SK-N-DZ (cell line): ENCODE results near the gene DEFB127. TPM values are rescaled to one million over a fixed set of nuclear protein-coding genes. Genes with fewer than 3 reads are reported as not detected.
"Not testable (repeated sequence)": the region's sequence is repeated elsewhere in the genome, so short reads cannot be mapped to it uniquely, and the experiment has no call there.

Experiments
- DNase-seq: peaks from one replicate; pipeline ENCODE4 v3.0.0-alpha.2; 2015; ENCODE audit warnings: low spot score
- polyA plus RNA-seq, 2 experiments: library from polyadenylated mRNA; depleted of rRNA; stranded (reverse); fragments of >200 nt; gene quantifications; 2 replicates each; pipeline ENCODE4 v1.2.3, GENCODE V29; 2014

Gene DEFB127, protein sequence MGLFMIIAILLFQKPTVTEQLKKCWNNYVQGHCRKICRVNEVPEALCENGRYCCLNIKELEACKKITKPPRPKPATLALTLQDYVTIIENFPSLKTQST
- not detected in 2 replicates for polyA plus RNA-seq (2014; cell fraction: cytosol; rRNA removed)
- not detected in 2 replicates for polyA plus RNA-seq (2014; cell fraction: nucleus; rRNA removed)

DNA sequence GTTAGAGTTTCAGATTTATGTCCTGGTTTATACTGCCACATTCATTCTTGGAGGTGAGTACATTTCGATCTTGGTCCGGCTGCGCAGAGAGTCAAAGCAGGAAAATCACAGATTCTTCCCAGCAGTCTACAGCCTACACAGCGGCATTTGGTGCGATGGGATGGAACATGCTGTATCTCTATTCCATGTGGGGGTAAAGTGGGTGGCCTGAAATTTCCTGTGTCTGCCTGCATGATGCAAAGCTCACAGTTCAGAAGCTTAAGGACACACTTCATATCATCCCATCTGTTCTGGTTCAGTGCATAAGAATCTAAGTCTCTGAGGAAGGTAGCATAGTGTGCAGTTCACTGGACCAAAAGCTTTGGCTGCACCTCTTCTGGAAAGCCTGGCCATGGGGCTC lies at the start of gene DEFB127:
DEFB127 (plus strand) TSS at position 301 of the 400 bp plus-strand sequence; CDS start at position 392, 91 bp downstream.
- DNase-seq = no peak

DNA sequence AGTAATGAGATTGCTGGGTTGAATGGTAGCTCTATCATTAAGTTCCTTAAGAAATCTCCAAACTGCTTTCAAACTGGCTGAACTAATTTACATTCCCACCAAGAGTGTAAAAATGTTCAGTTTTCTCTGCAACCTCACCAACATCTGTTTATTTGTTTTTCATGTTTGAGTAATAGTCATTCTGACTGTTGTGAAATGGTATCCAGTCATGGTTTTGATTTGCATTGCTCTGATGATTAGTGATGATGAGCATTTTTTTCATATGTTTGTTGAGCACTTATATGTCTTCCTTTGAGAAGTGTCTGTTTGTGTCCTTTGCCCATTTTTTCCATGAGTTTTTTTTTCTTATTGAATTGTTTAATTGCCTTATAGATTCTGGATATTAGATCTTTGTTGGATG lies 44.9 kb upstream of the DEFB127 start:
- DNase-seq = no peak

DNA sequence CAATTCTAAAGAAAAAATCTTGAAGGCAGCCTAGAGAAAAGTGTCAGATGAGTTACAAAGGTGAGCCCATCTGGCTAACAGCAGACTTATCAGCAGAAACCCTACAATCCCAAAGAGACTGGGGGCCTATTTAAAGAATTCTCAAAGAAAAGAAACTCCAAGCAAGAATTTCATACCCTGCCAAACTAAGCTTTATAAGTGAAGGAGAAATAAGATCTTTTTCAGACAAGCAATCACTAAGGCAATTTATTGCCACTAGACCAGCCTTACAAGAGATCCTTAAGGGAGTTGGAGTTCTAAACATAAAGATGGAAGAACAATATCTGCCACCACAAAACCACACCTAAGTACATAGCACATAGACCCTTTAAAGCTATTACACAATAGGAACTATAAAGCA lies 39.7 kb upstream of the DEFB127 start:
- DNase-seq = no peak

DNA sequence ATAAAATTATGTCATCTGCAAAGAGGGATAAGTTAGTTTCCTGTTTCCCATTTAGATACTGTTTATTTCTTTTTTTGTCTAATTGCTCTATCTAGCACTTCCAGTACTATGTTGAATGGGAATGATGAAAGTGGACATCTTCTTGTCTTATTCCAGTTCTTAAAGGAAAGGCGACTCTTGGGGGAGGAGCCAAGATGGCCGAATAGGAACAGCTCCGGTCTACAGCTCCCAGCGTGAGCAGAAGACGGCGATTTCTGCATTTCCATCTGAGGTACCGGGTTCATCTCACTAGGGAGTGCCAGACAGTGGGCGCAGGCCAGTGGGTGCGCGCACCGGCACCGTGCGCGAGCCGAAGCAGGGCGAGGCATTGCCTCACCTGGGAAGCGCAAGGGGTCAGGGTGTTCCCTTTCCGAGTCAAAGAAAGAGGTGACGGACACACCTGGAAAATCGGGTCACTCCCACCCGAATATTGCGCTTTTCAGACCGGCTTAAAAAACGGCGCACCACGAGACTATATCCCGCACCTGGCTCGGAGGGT lies 27.4 kb upstream of the DEFB127 start:
- DNase-seq = peak; percentile 17

DNA sequence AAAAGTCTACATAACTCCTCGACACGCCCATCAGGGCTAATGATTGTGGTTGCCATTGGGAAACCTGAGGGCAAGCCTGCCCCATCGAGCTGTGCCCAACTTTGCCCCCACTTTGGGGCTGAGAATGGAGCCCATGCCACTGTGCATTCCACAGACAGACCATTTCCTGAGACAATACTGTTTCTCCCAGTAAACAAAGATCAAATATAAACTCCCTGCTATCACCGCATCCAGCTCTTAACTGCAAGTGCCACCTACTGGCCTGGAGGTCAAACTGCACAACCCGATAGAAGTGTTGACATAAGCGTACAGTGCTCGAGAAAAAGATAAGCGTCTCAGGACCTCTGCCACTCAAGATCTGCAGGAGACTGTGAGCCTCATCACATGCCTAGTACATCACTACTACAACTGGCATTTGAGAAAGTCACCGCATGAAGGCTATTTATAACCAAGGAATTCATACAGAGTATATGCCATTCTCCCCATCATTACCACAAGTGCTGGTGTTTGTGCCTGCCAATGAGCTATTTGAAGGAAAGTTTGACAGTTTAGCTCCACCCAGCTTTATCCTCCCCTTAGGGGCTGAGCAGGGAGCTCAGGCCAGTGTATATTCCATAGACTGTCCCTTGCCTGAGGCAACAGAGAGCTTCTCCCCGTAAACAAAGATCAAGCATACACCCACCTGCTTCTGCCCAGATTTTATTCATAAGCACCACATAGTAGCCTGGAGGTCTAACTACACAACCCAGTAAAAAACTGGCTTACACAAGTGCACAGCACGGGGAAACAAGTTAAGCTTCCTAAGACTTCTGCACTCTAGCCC lies 19.4 kb upstream of the DEFB127 start:
- DNase-seq = peak; percentile 47

DNA sequence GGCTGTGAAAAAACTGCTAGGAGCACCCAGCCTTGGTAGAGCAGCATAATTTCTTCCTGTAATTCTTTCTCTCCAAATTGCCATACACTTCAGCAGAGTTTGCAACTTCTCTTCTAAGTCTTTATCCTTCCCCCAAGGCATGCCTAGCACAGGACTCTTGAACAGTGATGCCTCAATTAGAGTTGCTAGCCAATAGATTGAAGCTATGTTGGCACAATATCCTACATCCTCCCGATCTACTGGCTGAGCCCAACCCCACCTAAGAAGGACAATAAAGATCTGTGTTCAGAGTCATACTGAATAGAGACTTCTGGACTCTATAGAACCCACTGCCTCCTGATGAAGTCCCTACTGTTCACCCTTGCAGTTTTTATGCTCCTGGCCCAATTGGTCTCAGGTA lies 15.0 kb upstream of the DEFB127 start, which contains the start of gene DEFB126:
DEFB126 (plus strand) TSS at position 301 of the 400 bp plus-strand sequence; CDS start at position 340, 39 bp downstream.
- DNase-seq = no peak

DNA sequence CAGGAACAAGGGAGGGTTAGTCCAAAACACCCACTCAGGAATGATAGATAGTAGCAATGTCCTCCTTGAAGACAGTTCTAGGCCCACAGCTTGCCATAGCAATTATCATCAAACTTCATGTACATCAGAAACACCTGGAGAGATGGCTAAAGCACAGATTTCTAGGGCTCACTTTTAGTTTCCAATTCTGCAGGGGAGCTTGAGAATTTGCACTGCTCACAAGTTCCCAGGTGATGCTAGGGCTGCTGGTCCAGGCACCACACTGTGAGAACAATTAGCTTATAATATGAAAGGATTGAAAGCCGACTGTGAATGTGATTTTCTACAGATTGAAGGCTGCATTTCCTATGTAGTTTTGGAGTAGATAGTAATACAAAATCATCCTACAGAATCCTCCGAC lies 11.4 kb upstream of the DEFB127 start:
- no peak for DNase-seq

DNA sequence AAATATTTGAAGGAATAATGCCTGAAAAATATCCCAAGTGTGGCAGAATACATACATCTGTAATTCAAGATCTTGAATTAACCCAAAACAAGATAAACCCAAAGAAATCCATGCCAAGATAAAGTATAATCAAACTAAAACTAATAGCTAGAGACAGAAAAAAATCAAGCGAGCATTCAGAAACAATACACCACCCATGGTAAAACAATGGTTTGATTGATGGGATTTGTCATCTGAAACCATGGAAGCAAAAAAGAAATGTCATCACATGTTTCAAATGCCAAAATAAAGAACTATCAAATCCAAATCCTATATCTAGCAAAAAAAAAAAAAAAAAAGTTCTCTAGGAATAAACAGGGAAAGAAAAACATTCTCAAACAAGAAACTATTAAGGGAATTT lies 5.1 kb upstream of the DEFB127 start:
- no peak for DNase-seq

DNA sequence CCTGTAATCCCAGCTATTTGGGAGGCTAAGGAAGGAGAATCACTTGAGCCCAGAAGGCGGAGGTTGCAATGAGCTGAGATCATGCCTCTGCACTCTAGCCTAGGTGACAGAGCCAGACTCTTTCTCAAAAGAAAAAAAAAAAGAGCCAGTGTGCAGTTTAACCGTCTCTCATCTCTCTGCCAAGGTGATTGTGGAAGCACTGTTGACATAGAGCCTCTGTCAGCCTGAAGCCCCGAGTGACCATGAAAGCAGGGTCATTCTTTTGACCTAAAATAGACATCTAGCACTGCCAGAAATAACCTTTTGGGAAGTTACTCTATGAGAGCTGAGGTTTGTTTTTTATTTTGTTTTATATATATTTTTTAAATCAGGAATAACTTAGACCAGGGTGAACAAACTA lies 7.4 kb downstream of the DEFB127 start:
- no peak for DNase-seq

DNA sequence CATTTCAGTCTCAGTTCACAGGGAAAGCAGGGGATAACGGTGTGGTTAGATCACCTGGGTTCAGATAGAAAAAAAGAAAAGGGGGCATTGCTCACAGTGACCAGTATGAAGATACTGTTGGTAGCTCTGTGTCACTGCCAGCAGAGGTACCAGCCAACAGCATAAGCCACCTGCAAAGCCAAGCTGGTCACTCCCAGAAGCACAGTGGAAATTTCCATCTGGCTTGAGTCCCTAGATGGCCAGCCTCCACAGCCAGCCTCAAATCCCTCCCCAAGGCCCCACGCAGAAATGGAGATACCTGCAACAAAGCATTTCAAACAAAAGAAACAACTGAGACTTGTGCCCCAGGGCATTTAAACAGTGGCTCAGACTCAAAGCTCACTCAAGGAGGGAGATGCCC lies 11.6 kb downstream of the DEFB127 start:
- DNase-seq = no peak

DNA sequence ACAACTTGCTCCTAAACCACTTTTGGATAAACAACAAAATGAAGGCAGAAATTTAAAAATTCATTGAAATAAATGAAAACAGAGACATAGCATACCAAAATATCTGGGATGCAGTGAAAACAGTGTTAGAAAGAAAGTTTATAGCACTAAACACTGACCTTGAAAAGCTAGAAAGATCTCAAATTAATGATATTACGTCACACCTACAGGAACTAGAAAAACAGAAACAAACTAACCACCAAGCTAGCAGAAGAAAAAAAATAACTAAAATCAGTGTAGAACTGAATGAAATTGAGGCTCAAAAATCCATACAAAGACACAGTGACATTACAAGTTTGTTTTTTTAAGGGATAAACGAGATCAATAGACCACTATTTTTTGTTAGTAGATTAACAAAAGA lies 27.0 kb downstream of the DEFB127 start:
- no peak for DNase-seq

DNA sequence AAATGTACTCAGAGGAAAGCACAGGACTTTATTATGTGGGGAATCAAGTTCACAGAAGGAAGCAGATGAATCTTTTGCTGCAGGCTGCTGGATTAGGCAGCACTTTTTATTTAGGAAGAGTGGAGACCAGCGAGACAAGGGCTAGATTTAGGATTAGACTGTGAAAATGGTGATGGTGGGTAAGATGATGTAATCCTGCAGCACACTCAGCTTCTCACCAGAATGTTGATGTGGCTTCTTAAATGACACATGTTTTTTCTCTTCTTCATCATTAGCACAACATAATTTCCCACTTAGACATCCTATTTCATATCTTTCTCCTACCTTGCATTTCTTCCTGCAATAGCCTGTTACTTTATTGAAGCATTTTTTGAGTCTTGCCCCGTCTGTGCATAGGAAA lies 30.5 kb downstream of the DEFB127 start:
- no peak for DNase-seq

DNA sequence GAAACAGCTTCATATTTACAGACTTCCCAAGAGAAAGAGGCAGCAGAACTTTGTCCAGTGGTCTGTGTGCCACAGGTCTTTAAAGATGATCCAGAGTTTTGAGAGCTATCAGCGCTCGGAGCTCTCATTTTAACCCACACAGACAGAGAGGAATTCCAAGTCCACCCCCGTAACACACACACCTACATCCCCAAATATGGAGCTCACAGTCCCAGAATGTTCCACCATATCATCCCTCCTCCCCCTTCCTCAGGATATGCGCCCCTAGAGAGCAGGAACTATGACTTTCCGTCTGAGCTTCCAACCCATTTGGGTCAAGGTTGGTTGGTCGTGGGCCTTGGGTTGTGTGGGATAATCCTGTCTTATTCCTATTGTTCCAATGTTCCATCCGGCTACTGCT lies 32.4 kb downstream of the DEFB127 start, which contains the start of gene DEFB128:
DEFB128 (minus strand) TSS at position 101 of the 400 bp plus-strand sequence; CDS start at position 13, 88 bp downstream.
- DNase-seq = no peak

DNA sequence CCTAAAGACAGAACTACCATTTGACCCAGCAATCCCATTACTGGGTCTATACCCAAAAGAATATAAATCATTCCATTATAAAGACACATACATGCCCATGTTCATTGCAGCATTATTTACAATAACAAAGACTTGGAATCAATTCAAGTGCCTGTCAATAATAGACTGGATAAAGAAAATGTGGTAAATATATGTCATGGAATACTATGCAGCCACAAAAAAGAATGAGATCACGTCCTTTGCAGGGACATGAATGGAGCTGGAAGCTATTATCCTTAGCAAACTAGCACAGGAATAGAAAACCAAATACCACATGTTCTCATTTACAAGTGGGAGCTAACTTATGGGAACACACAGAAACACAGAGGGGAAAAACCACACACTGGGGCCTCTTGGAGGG lies 41.0 kb downstream of the DEFB127 start:
- no peak for DNase-seq

DNA sequence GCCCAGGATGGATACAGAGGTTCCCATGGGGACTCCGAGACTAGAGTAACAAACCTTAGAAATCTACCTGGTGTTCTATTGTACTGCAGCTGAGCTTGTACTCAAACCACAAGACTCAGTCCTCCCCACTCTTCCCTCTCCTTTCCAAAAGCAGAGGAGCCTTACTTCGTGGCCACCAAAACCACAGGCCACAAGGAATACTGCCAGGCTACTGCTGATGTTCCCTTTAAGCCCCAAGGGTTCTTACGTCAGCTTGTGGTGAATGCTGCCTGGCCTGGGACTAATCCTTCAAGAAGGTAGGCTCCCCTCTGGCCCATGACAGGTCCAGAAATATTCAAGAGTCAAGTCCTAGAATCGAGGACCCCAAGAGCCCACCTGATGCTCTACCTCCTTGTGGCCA lies 42.7 kb downstream of the DEFB127 start:
- DNase-seq = no peak

DNA sequence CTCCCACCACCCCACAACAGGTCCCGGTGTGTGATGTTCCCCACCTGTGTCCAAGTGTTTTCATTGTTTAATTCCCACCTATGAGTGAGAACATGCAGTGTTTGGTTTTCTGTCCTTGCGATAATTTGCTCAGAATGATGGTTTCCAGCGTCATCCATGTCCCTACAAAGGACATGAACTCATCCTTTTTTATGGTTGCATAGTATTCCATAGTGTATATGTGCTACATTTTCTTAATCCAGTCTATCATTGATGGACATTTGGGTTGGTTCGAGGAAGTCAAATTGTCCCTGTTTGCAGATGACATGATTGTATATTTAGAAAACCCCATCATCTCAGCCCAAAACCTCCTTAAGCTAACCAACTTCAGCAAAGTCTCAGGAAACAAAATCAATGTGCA lies 46.4 kb downstream of the DEFB127 start:
- DNase-seq = not testable (repeated sequence)
